Calu3 (cell line): Measurements from ENCODE around the gene CD164L2. TPM values are rescaled to one million over a fixed set of nuclear protein-coding genes. Genes with fewer than 3 reads are reported as not detected.

ENCODE experiments used
- BruUV-seq: library from RNA; stranded (reverse); fragments of 400-500 nt; replicated peaks from 2 replicates; lab custom pipeline; 2021; lab: Mats Ljungman, UMichigan
- CTCF ChIA-PET: fragments of 300-600 bp; sonication (Branson Sonifier 250); formaldehyde crosslinking; loops from one replicate; lab custom pipeline; 2022; ENCODE audit warnings: antibody characterized with exemption; lab: Charles Lee
- DNase-seq: peaks from one replicate; pipeline ENCODE4 v3.0.0; 2022
- H3K27ac Mint-ChIP-seq: one replicate; pipeline ENCODE4 v1.8.0; 2022; ENCODE audit warnings: mixed read lengths; ENCODE audit not compliant: unreplicated experiment
- H3K27me3 Mint-ChIP-seq: one replicate; pipeline ENCODE4 v1.8.0; 2022; ENCODE audit warnings: mixed read lengths; ENCODE audit not compliant: unreplicated experiment
- H3K36me3 Mint-ChIP-seq: one replicate; pipeline ENCODE4 v1.8.0; 2022; ENCODE audit warnings: mild to moderate bottlenecking, moderate library complexity, mixed read lengths; ENCODE audit not compliant: insufficient read depth, unreplicated experiment
- H3K4me1 Mint-ChIP-seq: one replicate; pipeline ENCODE4 v1.8.0; 2022; ENCODE audit warnings: mild to moderate bottlenecking, low read depth, mixed read lengths; ENCODE audit not compliant: unreplicated experiment
- H3K4me3 Mint-ChIP-seq: one replicate; pipeline ENCODE4 v1.8.0; 2022; ENCODE audit warnings: mild to moderate bottlenecking, low read depth, moderate library complexity, mixed read lengths; ENCODE audit not compliant: unreplicated experiment
- H3K9me3 Mint-ChIP-seq: one replicate; pipeline ENCODE4 v1.8.0; 2022; ENCODE audit warnings: low read depth, mixed read lengths; ENCODE audit not compliant: unreplicated experiment
- intact Hi-C: fragments of 100-400 bp; cut with micrococcal nuclease; formaldehyde crosslinking; loops from one replicate; pipeline ENCODE4 v1.10.0; 2022; ENCODE audit not compliant: unreplicated experiment
- total RNA-seq: library from RNA; stranded (reverse); gene quantifications from 2 replicates; pipeline ENCODE4 v1.2.3, GENCODE V29; 2022
- TF ChIP-seq, protein P1 (sequence below): fragments of 200-600 bp; IDR thresholded peaks from one replicate; pipeline ENCODE4 v1.8.0; 2022; ENCODE audit warnings: antibody characterized with exemption; ENCODE audit not compliant: unreplicated experiment

CD164L2 gene
- total RNA-seq, 1 experiment from 2014 or later = not detected

DNA sequence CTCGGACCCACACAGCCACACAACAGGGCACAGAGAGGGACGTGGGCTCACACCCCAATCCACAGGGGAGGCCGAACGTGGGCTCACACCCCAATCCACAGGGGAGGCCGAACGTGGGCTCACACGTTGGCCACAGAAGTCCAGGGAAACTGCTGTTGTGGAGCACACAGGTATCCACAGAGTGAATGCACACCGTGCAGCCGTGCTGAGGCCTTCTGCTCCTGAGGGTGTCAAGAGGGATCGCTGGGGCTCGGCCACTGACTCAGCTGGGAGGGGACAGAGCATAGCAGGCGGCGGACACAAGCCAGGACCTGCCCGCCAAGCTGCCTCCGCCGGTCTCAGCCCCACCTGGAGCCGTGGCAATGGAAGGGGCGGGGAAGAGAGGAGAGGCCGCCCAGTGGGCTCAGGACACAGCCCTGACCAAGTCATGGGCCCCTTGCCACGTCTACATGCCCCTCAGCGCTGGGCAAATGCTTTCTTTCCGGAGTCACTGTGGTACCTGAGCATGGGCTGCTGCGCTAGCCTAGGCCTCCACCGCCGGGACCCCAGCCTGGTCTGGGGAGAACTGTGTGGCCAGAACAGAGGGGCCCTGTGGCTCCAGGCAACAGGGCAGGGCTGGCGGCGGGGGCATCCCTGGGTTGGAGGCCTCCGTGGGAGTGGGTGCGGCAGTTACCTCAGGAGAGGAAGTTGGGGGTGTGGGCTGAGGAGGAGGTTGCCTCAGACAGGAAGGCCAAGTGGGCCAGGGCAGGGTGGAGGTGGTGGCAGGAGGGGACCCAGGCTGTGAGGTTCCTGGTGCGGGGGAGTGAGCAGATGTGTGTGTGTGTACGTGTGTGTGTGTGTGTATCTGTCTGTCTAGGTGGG is 40.1 kb downstream of the CD164L2 start:
- TF ChIP-seq, protein P1, sequence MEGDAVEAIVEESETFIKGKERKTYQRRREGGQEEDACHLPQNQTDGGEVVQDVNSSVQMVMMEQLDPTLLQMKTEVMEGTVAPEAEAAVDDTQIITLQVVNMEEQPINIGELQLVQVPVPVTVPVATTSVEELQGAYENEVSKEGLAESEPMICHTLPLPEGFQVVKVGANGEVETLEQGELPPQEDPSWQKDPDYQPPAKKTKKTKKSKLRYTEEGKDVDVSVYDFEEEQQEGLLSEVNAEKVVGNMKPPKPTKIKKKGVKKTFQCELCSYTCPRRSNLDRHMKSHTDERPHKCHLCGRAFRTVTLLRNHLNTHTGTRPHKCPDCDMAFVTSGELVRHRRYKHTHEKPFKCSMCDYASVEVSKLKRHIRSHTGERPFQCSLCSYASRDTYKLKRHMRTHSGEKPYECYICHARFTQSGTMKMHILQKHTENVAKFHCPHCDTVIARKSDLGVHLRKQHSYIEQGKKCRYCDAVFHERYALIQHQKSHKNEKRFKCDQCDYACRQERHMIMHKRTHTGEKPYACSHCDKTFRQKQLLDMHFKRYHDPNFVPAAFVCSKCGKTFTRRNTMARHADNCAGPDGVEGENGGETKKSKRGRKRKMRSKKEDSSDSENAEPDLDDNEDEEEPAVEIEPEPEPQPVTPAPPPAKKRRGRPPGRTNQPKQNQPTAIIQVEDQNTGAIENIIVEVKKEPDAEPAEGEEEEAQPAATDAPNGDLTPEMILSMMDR = no peak
- DNase-seq = peak; percentile 51
- peak overlapping the region; percentile 73 for H3K4me3 Mint-ChIP-seq
- H3K36me3 Mint-ChIP-seq = peaks cover 40% of the 10 kb centered on the region
- H3K27me3 Mint-ChIP-seq = no peaks in the 10 kb centered on the region
- no TSS peak for BruUV-seq
- H3K9me3 Mint-ChIP-seq = no peaks in the 10 kb centered on the region
- peaks cover 38% of the 10 kb centered on the region for H3K4me1 Mint-ChIP-seq
- H3K27ac Mint-ChIP-seq = peak overlapping the region; percentile 34
- intact Hi-C loops = no loop called here
- CTCF ChIA-PET = interaction anchor here (1.2 to 2.1 kb wide), 3 partner anchors 10 to 45 kb away, joined by 4 to 6 read pairs (median 5); no protein-coding TSS in a partner anchor

DNA sequence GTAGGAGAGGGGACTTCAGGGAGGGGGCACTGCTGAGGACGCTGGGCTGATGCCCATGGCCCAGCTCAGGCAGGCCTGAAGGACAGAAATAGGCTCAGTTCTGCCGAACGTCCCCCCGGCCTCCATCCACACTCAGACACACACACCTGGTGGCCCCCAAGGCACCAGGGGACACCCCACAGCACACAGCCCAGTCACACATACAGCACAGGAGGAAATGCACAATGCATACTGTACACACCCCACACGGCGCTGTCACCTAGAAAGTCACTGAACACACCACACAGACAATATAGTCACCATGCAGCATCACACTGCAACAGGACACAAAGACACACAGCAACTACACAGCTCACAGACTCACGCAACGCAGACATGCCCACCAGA is 40.7 kb downstream of the CD164L2 start:
- intact Hi-C loops = no loop called here
- Mint-ChIP-seq H3K27me3 (no peaks in the 10 kb centered on the region), H3K36me3 (peaks cover 36% of the 10 kb centered on the region), H3K4me3 (peak overlapping the region; percentile 73), H3K27ac (peak overlapping the region; percentile 34), H3K4me1 (peaks cover 32% of the 10 kb centered on the region), H3K9me3 (no peaks in the 10 kb centered on the region)
- no TSS peak for BruUV-seq
- TF ChIP-seq, protein P1 = no peak
- CTCF ChIA-PET = interaction anchor here (1.2 to 2.1 kb wide), 3 partner anchors 10 to 46 kb away, joined by 4 to 6 read pairs (median 5); no protein-coding TSS in a partner anchor
- DNase-seq = no peak

DNA sequence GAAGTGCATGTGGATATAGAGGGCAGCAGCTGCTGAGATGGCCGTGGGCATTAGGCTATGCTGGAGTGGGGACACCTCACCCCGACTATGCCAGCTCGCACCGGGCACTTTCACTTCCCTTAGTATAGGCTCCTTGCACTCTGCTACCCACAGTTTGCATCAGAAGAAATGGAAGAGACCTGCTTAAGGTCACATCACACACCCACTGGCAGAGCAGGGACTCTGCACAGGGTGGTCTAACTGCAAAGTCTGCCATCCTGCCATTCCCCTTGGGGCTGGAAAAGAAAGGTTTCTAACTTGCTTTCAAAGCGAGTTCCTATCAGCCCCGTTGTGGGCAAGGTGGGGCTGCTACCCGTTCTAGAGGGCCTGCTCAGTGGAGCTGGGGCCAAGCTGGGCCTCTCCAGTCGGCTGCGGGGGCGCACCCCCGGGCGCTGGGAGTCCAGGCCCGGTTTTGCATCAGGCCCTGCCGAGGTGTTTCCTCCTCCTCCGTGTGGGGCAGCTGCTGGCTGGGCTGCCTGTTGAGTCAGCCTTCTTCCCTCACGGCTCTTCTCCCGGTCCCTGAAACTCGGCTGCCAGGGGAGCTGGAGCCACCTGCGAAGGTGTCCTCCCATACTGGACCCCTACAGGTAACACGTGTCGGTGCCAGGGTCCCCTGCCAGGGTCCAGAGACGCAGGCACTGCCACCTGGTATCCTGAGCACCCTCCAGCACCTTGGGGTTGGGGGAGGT is 41.4 kb downstream of the CD164L2 start, which contains the start of gene SYTL1:
Gene SYTL1, plus strand, starts transcription at position 498 of the 728 bp plus-strand sequence. CDS start 3,313 bp downstream, outside the sequence.
- H3K4me1 Mint-ChIP-seq = peaks cover 25% of the 10 kb centered on the region
- peaks cover 42% of the 10 kb centered on the region for H3K36me3 Mint-ChIP-seq
- peak within 1 kb of the TSS; percentile 73 for H3K4me3 Mint-ChIP-seq
- TF ChIP-seq, protein P1 = no peak
- DNase-seq = peak; percentile 79
- no peaks in the 10 kb centered on the region for H3K9me3 Mint-ChIP-seq
- no peaks in the 10 kb centered on the region for H3K27me3 Mint-ChIP-seq
- peak within 1 kb of the TSS; percentile 47 for H3K27ac Mint-ChIP-seq
- BruUV-seq = no TSS peak
- intact Hi-C loops = no loop called here
- CTCF ChIA-PET = interaction anchor here (0.8 to 1.7 kb wide), 3 partner anchors 9 to 46 kb away, joined by 3 to 6 read pairs (median 4); no protein-coding TSS in a partner anchor

DNA sequence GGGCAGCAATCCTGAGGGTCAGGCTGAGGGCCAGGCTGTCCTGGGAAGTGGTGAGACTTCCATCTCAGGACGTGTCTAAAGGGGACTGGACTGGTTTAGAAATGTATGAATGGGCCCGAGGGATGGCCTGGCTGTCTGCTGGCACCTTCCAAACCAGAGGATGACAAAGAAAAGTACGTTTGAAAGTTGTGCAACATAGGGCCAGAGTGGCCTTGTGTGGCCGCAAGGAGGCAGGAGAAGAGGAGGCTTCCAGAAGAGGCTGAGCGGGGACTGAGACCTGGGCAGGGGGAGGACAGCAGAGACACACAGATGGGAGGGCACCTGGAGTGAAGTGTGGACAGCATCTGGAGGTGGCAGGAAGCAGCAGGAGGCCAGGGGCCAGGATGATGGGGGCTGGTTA is 43.9 kb downstream of the CD164L2 start:
- CTCF ChIA-PET = no interaction called here
- intact Hi-C loops = no loop called here
- DNase-seq = no peak
- Mint-ChIP-seq H3K27ac (peak overlapping the region; percentile 31), H3K27me3 (no peaks in the 10 kb centered on the region), H3K4me3 (no peak overlapping the region), H3K4me1 (peaks cover 25% of the 10 kb centered on the region), H3K9me3 (no peaks in the 10 kb centered on the region), H3K36me3 (peaks cover 43% of the 10 kb centered on the region)
- TF ChIP-seq, protein P1 = no peak
- BruUV-seq = no TSS peak
